ENCODE results near the gene LTO1.

The LTO1 gene

DNA sequence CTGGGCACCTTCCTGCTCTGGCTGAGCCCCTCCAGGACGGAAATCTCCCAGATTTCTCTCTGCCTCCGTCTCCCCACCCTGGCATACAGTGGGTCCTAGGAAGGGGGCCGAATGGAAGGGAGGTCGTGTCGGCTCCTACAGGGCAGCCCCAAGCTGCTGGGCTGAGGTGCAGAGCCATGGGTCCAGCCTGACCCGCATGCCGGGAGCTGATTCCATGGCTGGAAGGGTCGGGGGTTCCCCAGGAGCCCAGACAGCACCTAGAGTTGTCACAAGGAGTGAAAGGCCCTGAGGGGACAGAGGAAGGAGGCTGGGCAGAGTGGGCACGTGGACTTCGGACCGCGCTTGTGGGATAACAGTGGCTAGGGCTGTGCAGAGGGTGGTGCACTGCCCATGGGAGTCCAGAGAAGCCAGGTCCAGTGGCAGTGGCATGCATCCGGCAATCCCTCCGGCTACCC is 17.7 kb downstream of the LTO1 start:
- TF ChIP-seq, protein P1, sequence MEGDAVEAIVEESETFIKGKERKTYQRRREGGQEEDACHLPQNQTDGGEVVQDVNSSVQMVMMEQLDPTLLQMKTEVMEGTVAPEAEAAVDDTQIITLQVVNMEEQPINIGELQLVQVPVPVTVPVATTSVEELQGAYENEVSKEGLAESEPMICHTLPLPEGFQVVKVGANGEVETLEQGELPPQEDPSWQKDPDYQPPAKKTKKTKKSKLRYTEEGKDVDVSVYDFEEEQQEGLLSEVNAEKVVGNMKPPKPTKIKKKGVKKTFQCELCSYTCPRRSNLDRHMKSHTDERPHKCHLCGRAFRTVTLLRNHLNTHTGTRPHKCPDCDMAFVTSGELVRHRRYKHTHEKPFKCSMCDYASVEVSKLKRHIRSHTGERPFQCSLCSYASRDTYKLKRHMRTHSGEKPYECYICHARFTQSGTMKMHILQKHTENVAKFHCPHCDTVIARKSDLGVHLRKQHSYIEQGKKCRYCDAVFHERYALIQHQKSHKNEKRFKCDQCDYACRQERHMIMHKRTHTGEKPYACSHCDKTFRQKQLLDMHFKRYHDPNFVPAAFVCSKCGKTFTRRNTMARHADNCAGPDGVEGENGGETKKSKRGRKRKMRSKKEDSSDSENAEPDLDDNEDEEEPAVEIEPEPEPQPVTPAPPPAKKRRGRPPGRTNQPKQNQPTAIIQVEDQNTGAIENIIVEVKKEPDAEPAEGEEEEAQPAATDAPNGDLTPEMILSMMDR (IDR thresholded peaks at IDR 0.05), result no peak
- Histone ChIP-seq H3K4me3 (no peak overlapping the region), H3K27ac (no peak overlapping the region)
- DNase-seq (ENCODE audit: low spot score), result no peak

- Histone ChIP-seq H3K27ac (no peak overlapping the region), H3K4me3 (no peak overlapping the region)
- no peak for DNase-seq (ENCODE audit: low spot score)
- TF ChIP-seq, protein P1 (IDR thresholded peaks at IDR 0.05), result no peak
These were observed 18.4 kb downstream of the LTO1 start for GRCh38 chr11:69656536-69657455.

DNA sequence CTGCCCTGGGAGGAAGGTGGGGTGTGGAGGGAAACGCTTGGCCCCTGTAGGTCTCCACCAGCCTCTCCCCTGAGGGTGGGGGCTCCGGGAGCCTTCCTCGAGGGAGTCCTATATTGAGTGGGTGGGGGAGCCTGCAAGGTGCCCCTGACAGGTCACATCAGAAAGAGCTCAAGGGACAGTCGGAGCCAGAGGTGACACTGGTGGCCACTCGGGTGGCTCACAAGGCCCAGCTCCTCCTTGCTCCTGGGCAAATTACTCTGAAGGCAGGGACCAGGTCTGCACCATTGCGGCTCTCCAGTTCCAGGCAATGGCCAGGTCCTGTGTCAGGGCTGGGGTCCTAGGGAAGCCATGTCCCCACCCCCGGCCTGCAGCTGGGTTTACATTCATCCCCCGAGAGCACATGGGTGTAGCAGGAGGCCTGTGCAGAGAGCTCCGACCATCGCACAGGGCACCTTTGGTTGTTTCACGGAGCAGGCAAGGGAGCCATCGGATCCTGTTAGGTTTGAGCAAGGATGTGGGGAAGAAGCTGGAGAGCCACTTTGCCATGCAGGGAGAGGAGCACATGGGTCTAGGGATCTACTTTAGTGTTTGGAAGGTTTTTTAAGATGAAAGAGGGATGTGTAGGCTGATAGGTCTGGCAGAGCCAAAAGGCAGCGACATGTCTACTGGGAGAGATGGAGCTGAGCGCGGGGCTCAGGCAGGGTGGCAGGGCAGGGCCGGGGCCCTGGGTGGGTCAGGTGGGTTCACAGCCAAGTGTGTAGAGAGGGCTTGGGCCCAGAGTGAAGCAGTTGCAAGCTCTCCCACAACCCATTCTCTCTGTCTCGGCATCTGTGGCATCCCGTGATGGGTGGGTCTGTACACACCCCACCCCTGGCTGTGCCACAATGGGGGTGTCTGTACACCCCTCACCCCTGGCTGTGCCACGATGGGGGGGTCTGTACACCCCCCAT is 19.4 kb downstream of the LTO1 start:
- DNase-seq (ENCODE audit: low spot score), result no peak
- Histone ChIP-seq H3K27ac (no peak overlapping the region), H3K4me3 (no peak overlapping the region)
- TF ChIP-seq, protein P1 (IDR thresholded peaks at IDR 0.05), result no peak

- TF ChIP-seq, protein P1 (IDR thresholded peaks at IDR 0.05), result no peak
- no peak overlapping the region for H3K4me3 ChIP-seq
- no peak overlapping the region for H3K27ac ChIP-seq
- DNase-seq (ENCODE audit: low spot score), result no peak
These were observed 20.3 kb downstream of the LTO1 start for GRCh38 chr11:69654660-69655478.

GRCh38 chr11:69654001-69654659 is 21.0 kb downstream of the LTO1 start:
- TF ChIP-seq, protein P1 (IDR thresholded peaks at IDR 0.05), result no peak
- Histone ChIP-seq H3K27ac (no peak overlapping the region), H3K4me3 (no peak overlapping the region)
- no peak for DNase-seq (ENCODE audit: low spot score)

DNA sequence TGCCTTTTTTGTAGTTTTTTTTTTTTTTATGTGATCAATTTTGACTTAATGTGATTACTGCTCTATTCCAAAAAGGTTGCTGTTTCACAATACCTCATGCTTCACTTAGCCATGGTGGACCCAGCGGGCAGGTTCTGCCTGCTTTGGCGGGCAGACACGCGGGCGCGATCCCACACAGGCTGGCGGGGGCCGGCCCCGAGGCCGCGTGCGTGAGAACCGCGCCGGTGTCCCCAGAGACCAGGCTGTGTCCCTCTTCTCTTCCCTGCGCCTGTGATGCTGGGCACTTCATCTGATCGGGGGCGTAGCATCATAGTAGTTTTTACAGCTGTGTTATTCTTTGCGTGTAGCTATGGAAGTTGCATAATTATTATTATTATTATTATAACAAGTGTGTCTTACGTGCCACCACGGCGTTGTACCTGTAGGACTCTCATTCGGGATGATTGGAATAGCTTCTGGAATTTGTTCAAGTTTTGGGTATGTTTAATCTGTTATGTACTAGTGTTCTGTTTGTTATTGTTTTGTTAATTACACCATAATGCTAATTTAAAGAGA is 21.7 kb downstream of the LTO1 start:
- TF ChIP-seq, protein P1 (IDR thresholded peaks at IDR 0.05), result no peak
- Histone ChIP-seq H3K4me3 (no peak overlapping the region), H3K27ac (no peak overlapping the region)
- no peak for DNase-seq (ENCODE audit: low spot score)

Measured in coronary artery (tissue), 2 donors.